ENCODE measurements around the gene CCL2.

GRCh38 chr17:34255381-34255732 lies 272 bp downstream of the CCL2 start:
- no peak for TF ChIP-seq REST (IDR thresholded peaks at IDR 0.05; ENCODE audit: insufficient read depth in 1 of 2, low read depth in 2 of 2, low read length in 2 of 2)
- no peak for TF ChIP-seq TAF1 (IDR thresholded peaks at IDR 0.05; ENCODE audit: borderline replicate concordance, insufficient read depth, low read length)
- TF ChIP-seq POLR2AphosphoS5 (IDR thresholded peaks at IDR 0.05; ENCODE audit: low read depth, low read length), result no peak
- TF ChIP-seq SIN3A (IDR thresholded peaks at IDR 0.05; ENCODE audit: borderline replicate concordance, insufficient read depth, low read length), result no peak
- no peak for TF ChIP-seq FOXP2 (optimal IDR thresholded peaks at IDR 0.05; ENCODE audit: borderline replicate concordance, extremely low read depth, extremely low read length, insufficient read depth)
